Activated CD4-positive, alpha-beta memory T cell treated with anti-CD3 and anti-CD28 coated beads, Interleukin-2, amount 10 ng/mL, durations not matched to agents 7 days and 5 days (primary cell): ENCODE results near the gene TXNDC8. TPM values are rescaled to one million over a fixed set of nuclear protein-coding genes. Genes with fewer than 3 reads are reported as not detected.
"Not testable (repeated sequence)": the region's sequence is repeated elsewhere in the genome, so short reads cannot be mapped to it uniquely, and the experiment has no call there.

Experiments used
- CTCF ChIA-PET: fragments of 350-600 bp; sonication (Branson Sonifier 250); formaldehyde crosslinking; loops from one replicate; lab custom pipeline; 2021; ENCODE audit warnings: antibody characterized with exemption, inconsistent platforms; lab: Charles Lee
- POLR2A ChIA-PET: fragments of 350-600 bp; sonication (Branson Sonifier 250); formaldehyde crosslinking; loops from one replicate; lab custom pipeline; 2021; ENCODE audit warnings: antibody characterized with exemption; lab: Charles Lee
- DNase-seq: peaks from one replicate; pipeline ENCODE4 v3.0.0-alpha.2; 2020
- H3K27ac Mint-ChIP-seq: one replicate; pipeline ENCODE4 v1.8.0; 2021; ENCODE audit warnings: mild to moderate bottlenecking, mixed read lengths
- H3K27me3 Mint-ChIP-seq: one replicate; pipeline ENCODE4 v1.8.0; 2021; ENCODE audit warnings: mixed read lengths
- H3K36me3 Mint-ChIP-seq: one replicate; pipeline ENCODE4 v1.8.0; 2021; ENCODE audit warnings: low read depth, mixed read lengths
- H3K4me1 Mint-ChIP-seq: one replicate; pipeline ENCODE4 v1.8.0; 2021; ENCODE audit warnings: mixed read lengths
- H3K4me3 Mint-ChIP-seq: one replicate; pipeline ENCODE4 v1.8.0; 2021; ENCODE audit warnings: mild to moderate bottlenecking, mixed read lengths
- H3K9me3 Mint-ChIP-seq: one replicate; pipeline ENCODE4 v1.8.0; 2021; ENCODE audit warnings: mixed read lengths
- total RNA-seq, 2 experiments: library from RNA; stranded (reverse); gene quantifications; one replicate each; pipeline ENCODE4 v1.2.3, GENCODE V29; 2021

The TXNDC8 gene
- total RNA-seq, 2 experiments from 2014 or later, result not detected

DNA sequence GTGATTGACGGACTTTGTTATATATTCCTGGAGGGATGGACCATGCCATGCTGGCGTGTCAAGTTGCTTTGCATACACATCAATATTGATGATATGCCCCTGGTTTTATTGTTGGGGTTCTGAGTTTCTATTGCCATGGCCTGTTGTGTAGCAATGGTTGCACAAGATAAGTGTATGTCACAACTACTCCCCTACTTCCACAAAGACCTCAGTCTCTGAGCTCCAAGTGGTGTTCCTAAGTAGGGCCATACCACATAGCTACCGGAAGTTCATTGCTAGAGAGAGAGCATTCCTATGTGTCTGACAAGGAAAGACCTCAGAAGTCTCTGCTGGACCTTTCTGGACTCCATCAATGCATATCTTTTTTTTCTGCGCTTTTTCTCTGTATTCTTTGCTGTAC is 19.8 kb downstream of the TXNDC8 start:
- ChIA-PET POLR2A (no interaction called here), CTCF (no interaction called here)
- H3K4me3 Mint-ChIP-seq, result no peak overlapping the region
- no peak for DNase-seq
- no peak overlapping the region for H3K27ac Mint-ChIP-seq
- no peaks in the 10 kb centered on the region for H3K9me3 Mint-ChIP-seq
- no peaks in the 10 kb centered on the region for H3K4me1 Mint-ChIP-seq
- no peaks in the 10 kb centered on the region for H3K36me3 Mint-ChIP-seq
- H3K27me3 Mint-ChIP-seq, result peaks cover 4% of the 10 kb centered on the region

DNA sequence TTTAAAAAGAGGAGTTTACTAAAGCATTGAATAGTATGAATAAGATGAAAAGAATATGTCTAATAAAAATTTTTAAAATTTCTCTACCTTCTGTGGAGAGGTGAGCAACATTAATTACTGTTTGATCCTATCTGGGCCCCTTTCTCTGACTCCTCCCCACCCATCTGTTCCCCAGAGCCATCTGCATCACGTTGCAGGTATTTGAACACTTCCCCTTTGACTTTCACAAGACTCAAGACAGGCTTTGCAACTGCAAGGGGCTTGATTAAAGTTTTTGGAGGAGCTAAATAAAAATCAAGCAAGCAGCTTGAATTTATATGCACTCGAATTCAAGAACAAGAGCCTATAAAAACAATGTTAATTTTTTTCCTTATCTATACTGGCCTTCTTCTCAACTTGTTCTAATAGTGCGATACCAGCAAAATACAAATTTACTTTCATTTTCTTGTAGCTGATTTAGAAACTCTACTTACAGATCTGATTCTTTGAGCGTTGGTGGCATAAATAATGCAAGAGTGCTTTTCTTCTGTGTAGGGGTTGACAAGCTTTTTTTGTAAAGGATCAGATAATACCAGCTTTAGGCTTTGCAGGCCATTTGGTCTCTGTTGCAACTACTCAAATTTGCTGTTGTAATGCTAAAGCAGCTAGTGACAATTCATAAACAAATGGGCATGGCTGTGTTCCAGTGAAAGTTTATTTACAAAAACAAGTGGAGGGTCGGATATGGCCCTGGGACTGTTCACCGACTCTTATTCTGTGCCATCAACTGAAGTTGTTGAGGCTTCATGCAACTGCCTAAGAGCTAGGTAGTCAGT is 21.2 kb downstream of the TXNDC8 start:
- Mint-ChIP-seq H3K4me3 (no peak overlapping the region), H3K4me1 (no peaks in the 10 kb centered on the region), H3K36me3 (no peaks in the 10 kb centered on the region), H3K27me3 (peaks cover 2% of the 10 kb centered on the region), H3K27ac (no peak overlapping the region), H3K9me3 (no peaks in the 10 kb centered on the region)
- ChIA-PET POLR2A (no interaction called here), CTCF (no interaction called here)
- DNase-seq, result no peak

DNA sequence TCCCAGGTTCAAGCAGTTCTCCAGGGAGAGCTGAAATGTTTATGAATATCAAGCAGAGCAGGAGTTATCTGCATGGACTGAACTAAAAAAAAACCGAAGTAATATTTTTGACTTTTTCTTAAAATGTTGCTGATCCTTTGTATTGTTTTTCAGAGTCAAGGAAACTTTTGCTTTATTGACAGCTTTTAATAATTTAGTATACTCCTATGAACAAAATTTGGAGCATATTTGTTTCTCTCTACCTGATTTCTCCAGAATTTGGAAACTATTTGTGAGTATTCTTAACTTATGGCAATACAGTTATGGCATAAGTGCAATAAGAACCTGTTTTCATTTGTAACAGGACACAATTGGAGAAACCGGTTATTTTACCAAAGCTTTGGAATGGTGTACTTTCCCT is 25.7 kb downstream of the TXNDC8 start:
- CTCF ChIA-PET, H3K9me3 Mint-ChIP-seq: not testable (repeated sequence)

DNA sequence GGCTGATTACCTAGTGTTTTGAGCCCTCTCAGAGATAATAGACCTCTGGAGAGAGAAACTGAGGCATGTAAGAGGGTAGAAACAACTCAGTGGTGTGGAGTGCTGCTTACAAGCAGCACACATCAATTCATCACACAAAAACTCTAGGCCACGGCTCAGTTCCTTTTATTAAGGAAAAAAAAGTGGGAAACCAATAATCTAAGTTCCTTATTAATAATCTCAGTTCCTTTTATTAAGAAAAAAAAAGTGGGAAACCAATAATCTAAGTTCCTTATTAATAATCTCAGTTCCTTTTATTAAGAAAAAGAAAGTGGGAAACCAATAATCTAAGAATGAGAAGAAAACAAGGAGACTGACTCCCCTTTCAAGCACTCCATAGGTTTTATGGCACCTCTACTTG is 28.0 kb downstream of the TXNDC8 start:
- no peak overlapping the region for H3K27ac Mint-ChIP-seq
- peaks cover 8% of the 10 kb centered on the region for H3K4me1 Mint-ChIP-seq
- no peak for DNase-seq
- H3K9me3 Mint-ChIP-seq, result no peaks in the 10 kb centered on the region
- POLR2A ChIA-PET, result no interaction called here
- peaks cover 5% of the 10 kb centered on the region for H3K27me3 Mint-ChIP-seq
- H3K36me3 Mint-ChIP-seq, result no peaks in the 10 kb centered on the region
- CTCF ChIA-PET, result no interaction called here
- H3K4me3 Mint-ChIP-seq, result no peak overlapping the region

More for the DNA sequence above, 25.7 kb downstream of the TXNDC8 start:
- H3K27ac Mint-ChIP-seq, H3K4me1 Mint-ChIP-seq, POLR2A ChIA-PET, H3K27me3 Mint-ChIP-seq, DNase-seq, H3K36me3 Mint-ChIP-seq, H3K4me3 Mint-ChIP-seq: not testable (repeated sequence)

DNA sequence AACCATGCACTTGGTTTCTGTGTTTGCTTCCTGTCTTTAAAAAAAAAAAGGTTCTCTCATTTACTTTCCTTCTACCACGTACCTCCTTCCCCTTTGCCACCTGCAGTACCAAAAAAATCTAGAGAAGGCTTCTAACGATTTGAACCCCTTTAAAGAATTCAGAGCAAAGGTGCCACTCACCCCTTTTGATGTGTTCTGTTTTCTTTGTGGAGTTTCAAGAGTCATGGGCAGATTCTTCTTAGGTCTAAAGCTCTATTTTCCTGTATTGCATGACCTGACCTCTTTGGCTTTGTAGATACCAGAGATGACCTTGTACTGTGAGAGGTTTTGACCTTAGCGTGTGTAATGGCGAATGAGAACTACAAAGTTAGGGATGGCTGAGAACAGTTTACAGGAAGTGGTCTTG is 29.0 kb downstream of the TXNDC8 start:
- ChIA-PET POLR2A (no interaction called here), CTCF (no interaction called here)
- H3K36me3 Mint-ChIP-seq, result no peaks in the 10 kb centered on the region
- no peak overlapping the region for H3K27ac Mint-ChIP-seq
- H3K27me3 Mint-ChIP-seq, result peaks cover 5% of the 10 kb centered on the region
- peaks cover 8% of the 10 kb centered on the region for H3K4me1 Mint-ChIP-seq
- no peaks in the 10 kb centered on the region for H3K9me3 Mint-ChIP-seq
- DNase-seq, result no peak
- H3K4me3 Mint-ChIP-seq, result no peak overlapping the region

DNA sequence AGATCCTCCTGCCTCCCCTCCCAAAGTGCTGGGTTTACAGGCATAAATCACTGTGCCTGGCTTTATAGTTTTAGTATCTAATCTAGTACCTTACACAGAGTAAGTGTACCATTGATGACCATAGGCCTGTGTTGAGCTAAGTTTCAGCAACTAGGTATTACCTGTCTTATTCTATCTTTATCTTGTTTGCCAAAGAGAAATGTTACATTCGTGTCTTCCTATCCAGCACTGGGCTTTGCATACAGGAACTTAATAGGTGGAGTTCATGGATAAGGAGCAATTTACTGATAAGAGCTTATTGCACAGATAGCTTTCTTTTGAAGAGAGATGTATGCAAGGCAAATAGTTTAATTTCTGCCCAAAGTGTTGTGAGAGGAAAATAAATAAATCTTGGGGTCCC is 30.5 kb downstream of the TXNDC8 start:
- no peak overlapping the region for H3K4me3 Mint-ChIP-seq
- peaks cover 11% of the 10 kb centered on the region for H3K27me3 Mint-ChIP-seq
- no peaks in the 10 kb centered on the region for H3K9me3 Mint-ChIP-seq
- no peak for DNase-seq
- no peak overlapping the region for H3K27ac Mint-ChIP-seq
- POLR2A ChIA-PET, result no interaction called here
- no peaks in the 10 kb centered on the region for H3K36me3 Mint-ChIP-seq
- CTCF ChIA-PET, result no interaction called here
- H3K4me1 Mint-ChIP-seq, result peaks cover 8% of the 10 kb centered on the region

DNA sequence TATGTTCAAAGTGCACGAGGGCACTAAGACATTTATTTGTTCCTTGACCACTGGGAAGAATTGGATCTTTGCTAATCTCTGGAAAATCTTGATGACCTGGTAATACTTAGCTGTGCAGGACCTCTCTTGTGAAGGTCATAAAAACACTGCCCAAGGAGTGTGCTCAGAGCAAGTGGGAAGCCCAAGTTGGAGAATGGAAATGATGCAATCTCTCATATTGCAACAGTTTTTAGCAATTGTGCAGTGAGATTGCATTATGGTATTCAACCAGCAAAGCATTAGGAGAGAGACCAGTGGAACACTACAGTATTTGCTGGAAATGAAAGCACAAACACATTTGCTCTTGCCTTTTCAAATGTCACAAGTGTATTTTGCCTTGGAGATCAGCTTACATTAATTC is 34.5 kb downstream of the TXNDC8 start:
- no peak overlapping the region for H3K4me3 Mint-ChIP-seq
- CTCF ChIA-PET, result no interaction called here
- no peak for DNase-seq
- POLR2A ChIA-PET, result no interaction called here
- no peaks in the 10 kb centered on the region for H3K36me3 Mint-ChIP-seq
- H3K27me3 Mint-ChIP-seq, result peaks cover 11% of the 10 kb centered on the region
- H3K4me1 Mint-ChIP-seq, result peaks cover under 1% of the 10 kb centered on the region
- H3K9me3 Mint-ChIP-seq, result no peaks in the 10 kb centered on the region
- H3K27ac Mint-ChIP-seq, result no peak overlapping the region

DNA sequence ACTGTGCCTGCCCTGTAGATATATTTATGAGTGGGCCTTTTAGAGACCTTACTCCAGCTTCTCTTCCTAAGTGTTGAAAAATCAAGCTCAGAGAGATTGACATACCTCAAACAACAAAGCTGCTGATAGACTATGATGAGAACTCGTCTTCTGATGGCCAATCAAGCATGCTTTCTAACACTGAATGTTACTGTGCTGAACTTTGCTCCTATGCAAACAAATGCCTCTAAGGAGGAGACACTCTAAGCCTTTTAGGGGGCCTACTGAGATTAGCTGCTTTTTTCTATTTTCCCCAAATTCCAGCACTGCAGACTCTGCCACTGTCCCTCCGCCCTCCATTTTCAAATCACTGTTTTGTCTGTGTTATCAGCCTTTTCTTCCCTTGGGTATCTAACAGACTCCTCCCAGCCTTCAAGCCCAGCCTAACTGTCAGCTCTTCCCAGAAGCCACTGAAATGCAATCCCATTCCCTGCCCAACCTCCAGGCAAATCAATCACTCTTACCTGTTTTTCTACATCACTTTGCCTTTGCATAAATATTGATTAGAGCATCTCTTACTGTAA is 39.5 kb downstream of the TXNDC8 start:
- Mint-ChIP-seq H3K4me1 (peaks cover 2% of the 10 kb centered on the region), H3K27ac (no peak overlapping the region), H3K36me3 (no peaks in the 10 kb centered on the region), H3K9me3 (no peaks in the 10 kb centered on the region), H3K27me3 (peaks cover 6% of the 10 kb centered on the region), H3K4me3 (no peak overlapping the region)
- no peak for DNase-seq
- POLR2A ChIA-PET, result no interaction called here
- CTCF ChIA-PET, result no interaction called here

DNA sequence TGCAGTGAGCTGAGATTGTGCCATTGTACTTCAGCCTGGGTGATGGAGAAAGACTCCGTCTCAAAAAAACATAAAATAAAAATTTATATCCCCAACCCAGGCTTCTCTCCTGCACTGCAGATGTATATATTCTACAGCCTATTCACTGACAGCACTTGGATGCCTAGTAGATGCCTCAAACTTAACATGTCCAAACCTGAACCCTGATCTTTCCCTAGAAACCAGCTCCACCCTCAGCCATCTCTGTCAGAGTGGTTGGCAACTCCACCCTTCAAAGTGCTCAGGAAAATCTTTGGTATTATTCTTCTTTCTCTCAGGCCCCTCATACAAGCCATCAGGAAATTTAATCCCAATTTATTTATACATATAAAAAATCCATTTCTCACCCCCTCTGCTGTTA is 44.4 kb downstream of the TXNDC8 start:
- CTCF ChIA-PET, result no interaction called here
- no peak overlapping the region for H3K4me3 Mint-ChIP-seq
- POLR2A ChIA-PET, result no interaction called here
- no peaks in the 10 kb centered on the region for H3K27me3 Mint-ChIP-seq
- no peak overlapping the region for H3K27ac Mint-ChIP-seq
- no peaks in the 10 kb centered on the region for H3K36me3 Mint-ChIP-seq
- H3K4me1 Mint-ChIP-seq, result peaks cover 2% of the 10 kb centered on the region
- DNase-seq, result no peak
- no peaks in the 10 kb centered on the region for H3K9me3 Mint-ChIP-seq

DNA sequence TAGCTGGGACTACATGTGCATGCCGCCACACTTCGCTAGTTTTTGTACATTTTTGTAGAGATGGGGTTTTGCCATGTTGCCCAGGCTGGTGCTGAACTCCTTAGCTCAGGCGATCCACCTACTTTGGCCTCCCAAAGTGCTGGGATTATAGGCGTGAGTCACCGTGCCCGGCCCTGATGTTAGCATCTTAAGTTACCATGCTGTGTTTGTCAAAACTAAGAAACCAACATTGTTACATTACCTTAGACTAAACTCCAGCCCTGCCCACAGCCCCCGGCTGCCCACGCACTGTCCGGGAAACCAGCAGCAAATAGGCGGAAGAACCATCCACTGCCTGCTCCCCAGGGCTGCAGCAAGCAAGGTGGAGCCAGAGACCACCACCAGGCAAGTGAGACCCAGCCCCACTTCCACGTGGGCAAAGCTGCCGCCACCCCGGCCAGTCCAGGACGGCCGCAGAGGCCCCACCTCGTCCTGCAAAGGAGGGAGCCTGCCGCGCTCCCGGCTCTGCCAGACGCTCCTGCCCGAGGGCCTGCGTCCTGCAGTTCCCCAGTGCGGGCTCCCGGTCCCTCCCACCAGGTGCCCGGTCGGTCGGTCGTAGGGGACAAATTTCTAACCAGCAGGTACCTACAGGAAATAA is 45.6 kb downstream of the TXNDC8 start:
- no peaks in the 10 kb centered on the region for H3K27me3 Mint-ChIP-seq
- ChIA-PET CTCF (no interaction called here), POLR2A (no interaction called here)
- no peaks in the 10 kb centered on the region for H3K36me3 Mint-ChIP-seq
- no peak overlapping the region for H3K4me3 Mint-ChIP-seq
- no peaks in the 10 kb centered on the region for H3K9me3 Mint-ChIP-seq
- H3K4me1 Mint-ChIP-seq, result peaks cover 2% of the 10 kb centered on the region
- no peak overlapping the region for H3K27ac Mint-ChIP-seq
- no peak for DNase-seq

DNA sequence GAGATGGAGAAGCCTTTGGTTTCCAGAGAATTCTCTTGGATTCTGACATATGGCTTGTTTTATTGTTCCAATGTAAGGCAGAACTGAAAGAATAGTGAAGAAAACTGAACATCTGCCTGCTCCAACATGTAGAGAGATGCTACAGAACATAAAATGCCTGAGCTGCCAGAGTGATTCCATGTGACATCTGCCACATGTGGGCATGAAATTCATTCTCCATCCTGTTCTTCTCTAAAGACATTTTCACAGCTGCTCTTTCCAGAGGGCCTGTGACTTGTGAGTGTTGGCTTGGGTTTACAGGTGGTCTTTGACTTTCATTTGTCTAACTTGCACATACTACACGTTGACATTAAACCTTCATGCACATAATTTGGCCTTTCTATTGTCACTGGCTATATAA is 47.7 kb downstream of the TXNDC8 start:
- ChIA-PET POLR2A (no interaction called here), CTCF (no interaction called here)
- no peak overlapping the region for H3K27ac Mint-ChIP-seq
- H3K9me3 Mint-ChIP-seq, result no peaks in the 10 kb centered on the region
- no peak overlapping the region for H3K4me3 Mint-ChIP-seq
- DNase-seq, result no peak
- H3K36me3 Mint-ChIP-seq, result no peaks in the 10 kb centered on the region
- peaks cover 2% of the 10 kb centered on the region for H3K4me1 Mint-ChIP-seq
- H3K27me3 Mint-ChIP-seq, result no peaks in the 10 kb centered on the region

DNA sequence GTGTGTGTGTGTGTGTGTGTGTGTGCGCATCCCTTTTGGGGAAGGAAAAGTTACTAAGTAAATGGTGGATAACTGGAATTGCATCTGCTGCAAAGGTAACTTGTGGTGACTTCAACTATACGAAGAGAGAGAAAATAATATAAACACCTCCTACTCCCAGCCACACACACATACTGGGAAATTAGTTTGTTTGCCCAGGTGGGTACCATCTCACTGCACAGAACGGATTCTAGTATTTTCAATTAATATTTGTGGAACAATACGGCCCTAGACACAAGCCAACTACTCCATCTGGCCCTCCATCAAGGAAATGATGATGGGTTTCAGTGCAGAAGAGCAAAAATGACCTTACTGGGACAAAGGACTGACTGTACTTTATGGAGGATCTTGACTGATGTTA is 49.2 kb downstream of the TXNDC8 start:
- ChIA-PET POLR2A (no interaction called here), CTCF (no interaction called here)
- DNase-seq, result no peak
- Mint-ChIP-seq H3K27ac (no peak overlapping the region), H3K36me3 (no peaks in the 10 kb centered on the region), H3K4me3 (no peak overlapping the region), H3K9me3 (no peaks in the 10 kb centered on the region), H3K27me3 (no peaks in the 10 kb centered on the region), H3K4me1 (no peaks in the 10 kb centered on the region)

DNA sequence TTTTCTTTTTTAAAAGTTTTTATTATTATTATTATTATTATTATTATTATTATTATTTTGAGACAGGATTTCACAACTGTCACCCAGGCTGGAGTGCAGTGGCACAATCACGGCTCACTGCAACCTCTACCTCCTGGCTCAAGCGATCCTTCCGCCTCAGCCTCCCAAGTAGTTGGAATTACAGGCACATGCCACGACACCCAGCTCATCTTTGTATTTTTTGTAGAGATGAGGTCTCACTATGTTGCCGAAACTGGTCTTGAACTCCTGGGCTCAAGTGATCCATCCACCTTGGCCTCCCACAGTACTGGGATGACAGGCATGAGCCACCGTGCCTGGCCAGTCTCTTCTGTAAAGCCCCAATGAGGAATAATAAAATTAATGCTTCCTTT is 50.4 kb downstream of the TXNDC8 start:
- DNase-seq, result no peak
- Mint-ChIP-seq H3K4me1 (no peaks in the 10 kb centered on the region), H3K9me3 (no peaks in the 10 kb centered on the region), H3K4me3 (no peak overlapping the region), H3K27me3 (no peaks in the 10 kb centered on the region), H3K36me3 (no peaks in the 10 kb centered on the region), H3K27ac (no peak overlapping the region)
- POLR2A ChIA-PET, result no interaction called here
- CTCF ChIA-PET, result no interaction called here
